SU-DHL-6 (cell line): ENCODE results near the gene BRD1.

Experiments used
- CTCF ChIP-seq: fragments of 200-600 bp; sonication (generic); IDR thresholded peaks from one replicate; pipeline ENCODE4 v1.5.1; 2017; ENCODE audit warnings: antibody characterized with exemption, mild to moderate bottlenecking, low read length, moderate library complexity; ENCODE audit not compliant: insufficient read depth, poor library complexity, severe bottlenecking
- EZH2phosphoT487 ChIP-seq: fragments of 200-600 bp; sonication (generic), shearing (Covaris generic); conservative IDR thresholded peaks from 2 replicates; pipeline ENCODE4 v1.6.1; 2018; ENCODE audit warnings: mild to moderate bottlenecking, antibody characterized with exemption, low read length, moderate library complexity, mixed read lengths

- TF ChIP-seq EZH2phosphoT487 (no peak), CTCF (no peak)
These were observed 53.0 kb downstream of the BRD1 start for GRCh38 chr22:49774499-49775151.
